ENCODE measurements around the gene SPSB2.

The SPSB2 gene

DNA sequence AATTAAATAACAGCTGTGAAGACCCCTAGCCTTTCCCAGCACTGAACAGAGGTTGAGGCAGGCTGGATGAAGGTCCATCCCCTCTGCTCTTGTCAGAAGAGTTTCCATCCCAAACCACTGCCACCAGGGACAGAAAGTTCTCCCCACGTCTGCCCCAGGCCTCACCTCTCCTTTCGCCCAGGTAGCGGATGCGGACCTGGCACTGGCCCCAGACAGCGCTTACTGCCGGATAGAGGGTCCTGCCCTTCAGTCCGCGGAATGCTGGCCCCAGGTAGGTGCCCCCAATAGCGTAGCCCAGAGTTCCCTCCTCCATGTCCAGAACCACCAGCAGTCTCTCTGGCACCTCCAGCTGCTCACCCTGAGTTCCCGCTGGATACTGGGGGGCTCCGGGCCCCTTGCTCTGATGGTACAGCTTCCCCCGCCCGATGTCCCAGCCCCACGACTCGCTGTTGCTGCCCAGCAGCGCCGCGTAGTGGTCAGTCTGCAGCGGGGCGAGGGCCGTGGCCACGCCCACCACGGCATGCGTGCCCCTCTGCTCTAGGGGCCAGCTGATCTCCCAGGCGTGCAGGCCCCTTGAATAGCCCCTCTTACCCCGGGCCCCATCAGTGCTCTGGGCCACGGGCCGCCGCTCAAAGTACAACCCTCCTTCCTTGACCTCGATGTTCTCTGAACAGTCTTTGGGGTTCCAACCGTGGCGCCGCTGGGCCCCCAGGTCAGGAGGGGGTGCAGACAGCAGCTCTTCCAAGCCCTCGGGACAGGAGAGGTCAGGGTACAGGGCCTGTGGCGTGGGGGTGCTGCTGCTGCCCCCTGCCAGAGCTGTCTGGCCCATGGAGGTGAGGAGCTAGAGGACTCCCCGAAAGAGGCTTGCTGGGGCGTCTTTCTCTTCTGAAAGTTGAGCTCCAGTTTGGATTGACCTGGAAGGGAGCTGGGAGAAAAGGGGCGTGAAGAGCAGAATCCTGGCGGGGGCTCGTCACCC, 742 bp downstream of the SPSB2 start:
- TF ChIP-seq POLR2AphosphoS5 (IDR thresholded peaks at IDR 0.05; ENCODE audit: low read depth, low read length) = peak; percentile 53; the same call in 1 of the 2 replicates
- no peak; the same call in 1 of the 2 replicates for TF ChIP-seq TAF1 (IDR thresholded peaks at IDR 0.05; ENCODE audit: borderline replicate concordance, insufficient read depth, low read length)
- peak; percentile 97 for TF ChIP-seq SIN3A (IDR thresholded peaks at IDR 0.05; ENCODE audit: borderline replicate concordance, insufficient read depth, low read length)

GRCh38 chr12:6871052-6871957, 1.8 kb downstream of the SPSB2 start:
- no peak for TF ChIP-seq SIN3A (IDR thresholded peaks at IDR 0.05; ENCODE audit: borderline replicate concordance, insufficient read depth, low read length)
- TF ChIP-seq POLR2AphosphoS5 (IDR thresholded peaks at IDR 0.05; ENCODE audit: low read depth, low read length) = peak; percentile 83
- no peak for TF ChIP-seq FOXP2 (optimal IDR thresholded peaks at IDR 0.05; ENCODE audit: borderline replicate concordance, extremely low read depth, extremely low read length, insufficient read depth)

DNA sequence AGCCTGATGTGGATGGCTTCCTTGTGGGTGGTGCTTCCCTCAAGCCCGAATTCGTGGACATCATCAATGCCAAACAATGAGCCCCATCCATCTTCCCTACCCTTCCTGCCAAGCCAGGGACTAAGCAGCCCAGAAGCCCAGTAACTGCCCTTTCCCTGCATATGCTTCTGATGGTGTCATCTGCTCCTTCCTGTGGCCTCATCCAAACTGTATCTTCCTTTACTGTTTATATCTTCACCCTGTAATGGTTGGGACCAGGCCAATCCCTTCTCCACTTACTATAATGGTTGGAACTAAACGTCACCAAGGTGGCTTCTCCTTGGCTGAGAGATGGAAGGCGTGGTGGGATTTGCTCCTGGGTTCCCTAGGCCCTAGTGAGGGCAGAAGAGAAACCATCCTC, 2.8 kb downstream of the SPSB2 start:
- TF ChIP-seq POLR2AphosphoS5 (IDR thresholded peaks at IDR 0.05; ENCODE audit: low read depth, low read length) = peak; percentile 50; the same call in 1 of the 2 replicates

DNA sequence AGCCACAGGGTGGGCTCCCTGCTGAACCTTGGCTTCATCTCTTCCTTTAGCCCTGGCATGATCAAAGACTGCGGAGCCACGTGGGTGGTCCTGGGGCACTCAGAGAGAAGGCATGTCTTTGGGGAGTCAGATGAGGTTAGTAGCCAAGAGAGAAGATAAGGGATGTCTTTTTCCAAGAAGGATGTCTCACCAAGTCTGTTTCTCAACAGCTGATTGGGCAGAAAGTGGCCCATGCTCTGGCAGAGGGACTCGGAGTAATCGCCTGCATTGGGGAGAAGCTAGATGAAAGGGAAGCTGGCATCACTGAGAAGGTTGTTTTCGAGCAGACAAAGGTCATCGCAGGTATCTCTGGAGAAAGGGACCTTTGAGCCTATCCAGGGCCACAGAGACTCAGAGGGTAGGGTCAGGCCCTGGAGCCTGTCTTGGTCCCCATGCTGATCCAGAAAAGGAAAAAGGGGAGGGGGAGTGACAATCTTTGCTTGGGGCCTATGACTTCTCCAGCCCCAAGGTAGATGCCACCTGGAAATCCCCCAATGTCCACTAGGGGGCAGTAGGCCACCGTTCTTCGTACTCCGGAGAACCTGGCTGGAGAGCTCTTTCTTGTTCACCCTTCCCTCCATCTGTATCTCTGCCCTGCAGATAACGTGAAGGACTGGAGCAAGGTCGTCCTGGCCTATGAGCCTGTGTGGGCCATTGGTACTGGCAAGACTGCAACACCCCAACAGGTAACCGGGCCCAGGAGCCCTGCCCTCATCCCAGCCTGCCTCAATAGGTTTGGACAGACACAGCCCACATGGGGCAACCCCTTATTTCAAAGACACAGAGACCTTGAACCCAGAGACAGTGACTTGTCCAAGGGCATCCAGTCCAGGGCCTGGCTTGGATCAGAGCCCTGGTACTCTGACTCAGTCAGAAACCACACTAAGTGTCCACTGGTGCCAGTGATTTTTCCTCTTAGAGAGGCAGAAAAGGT, 3.8 kb downstream of the SPSB2 start:
- no peak for TF ChIP-seq SIN3A (IDR thresholded peaks at IDR 0.05; ENCODE audit: borderline replicate concordance, insufficient read depth, low read length)
- TF ChIP-seq REST (IDR thresholded peaks at IDR 0.05; ENCODE audit: insufficient read depth in 1 of 2, low read depth in 2 of 2, low read length in 2 of 2) = no peak
- TF ChIP-seq FOXP2 (optimal IDR thresholded peaks at IDR 0.05; ENCODE audit: borderline replicate concordance, extremely low read depth, extremely low read length, insufficient read depth) = no peak
- TF ChIP-seq TAF1 (IDR thresholded peaks at IDR 0.05; ENCODE audit: borderline replicate concordance, insufficient read depth, low read length) = no peak
- TF ChIP-seq POLR2AphosphoS5 (IDR thresholded peaks at IDR 0.05; ENCODE audit: low read depth, low read length) = no peak

DNA sequence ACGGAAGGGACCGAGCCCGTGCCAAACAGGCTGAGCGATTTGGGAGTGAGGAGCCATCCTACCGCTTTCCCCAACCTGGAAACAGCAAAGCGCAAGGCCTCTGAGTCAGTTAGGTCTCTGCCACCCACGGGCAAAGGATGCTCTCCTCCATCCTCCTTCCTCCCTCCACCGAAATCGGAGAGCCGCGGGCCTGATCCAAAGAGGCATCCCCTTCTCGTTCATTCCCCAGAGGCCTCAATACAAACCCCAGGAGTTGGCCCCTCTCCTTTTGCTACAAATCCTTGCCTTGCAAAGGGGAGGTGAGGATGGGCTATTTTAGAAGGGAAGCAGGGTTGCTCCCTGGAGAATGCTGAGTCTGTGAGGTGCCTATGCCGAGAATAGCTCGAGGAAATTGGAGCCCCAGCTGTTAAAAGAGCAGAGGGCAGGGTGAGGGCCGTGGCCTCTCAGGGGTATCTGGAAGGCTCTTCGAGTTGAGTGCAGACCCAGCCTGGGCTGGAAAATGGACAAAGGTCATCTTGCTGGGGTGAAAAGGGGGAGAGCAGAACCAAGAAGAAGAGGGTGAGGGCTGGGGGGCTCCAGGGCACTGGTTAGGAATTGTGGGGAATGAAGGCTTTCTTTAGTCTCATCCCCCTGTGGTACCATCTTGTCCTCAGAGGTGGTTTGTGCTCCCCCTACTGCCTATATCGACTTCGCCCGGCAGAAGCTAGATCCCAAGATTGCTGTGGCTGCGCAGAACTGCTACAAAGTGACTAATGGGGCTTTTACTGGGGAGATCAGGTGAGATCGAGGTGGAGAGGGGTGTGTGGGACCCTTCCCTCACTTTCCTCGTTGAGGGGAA, 4.7 kb downstream of the SPSB2 start:
- TF ChIP-seq FOXP2 (optimal IDR thresholded peaks at IDR 0.05; ENCODE audit: borderline replicate concordance, extremely low read depth, extremely low read length, insufficient read depth) = no peak

DNA sequence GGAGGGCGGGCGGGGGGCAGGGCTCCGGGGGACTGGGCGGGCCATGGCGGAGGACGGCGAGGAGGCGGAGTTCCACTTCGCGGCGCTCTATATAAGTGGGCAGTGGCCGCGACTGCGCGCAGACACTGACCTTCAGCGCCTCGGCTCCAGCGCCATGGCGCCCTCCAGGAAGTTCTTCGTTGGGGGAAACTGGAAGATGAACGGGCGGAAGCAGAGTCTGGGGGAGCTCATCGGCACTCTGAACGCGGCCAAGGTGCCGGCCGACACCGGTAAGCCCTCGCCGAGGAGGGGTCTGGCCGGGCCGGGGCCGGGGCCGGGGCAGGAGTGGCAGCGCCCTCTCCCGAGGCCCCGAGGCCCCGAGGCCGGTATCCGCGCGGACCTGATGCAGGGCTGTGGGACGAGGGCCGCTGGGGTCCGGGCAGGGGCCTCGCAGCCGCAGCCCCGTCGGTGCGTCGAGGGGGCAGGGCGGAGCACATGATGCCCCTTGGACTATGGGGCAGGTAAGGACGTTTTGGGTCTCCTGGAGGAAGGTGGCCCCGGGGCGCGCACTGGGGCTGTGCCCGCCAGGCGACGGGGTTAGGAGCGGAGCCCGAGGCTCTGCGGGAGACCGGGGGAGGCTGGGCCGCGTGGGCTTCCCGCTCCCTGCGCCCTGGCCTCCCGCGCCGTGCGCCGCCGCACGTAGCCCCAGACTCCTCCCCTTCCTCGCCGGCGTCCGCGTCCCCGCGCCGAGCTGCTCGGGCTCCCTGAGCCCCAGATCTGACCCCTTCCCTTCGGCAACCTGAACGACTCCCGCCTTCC, 5.5 kb downstream of the SPSB2 start, which contains the start of gene TPI1:
TSS of gene TPI1 (plus strand) at position 119 of the 798 bp plus-strand sequence. CDS start at position 155, 36 bp downstream.
- TF ChIP-seq FOXP2 (optimal IDR thresholded peaks at IDR 0.05; ENCODE audit: borderline replicate concordance, extremely low read depth, extremely low read length, insufficient read depth) (no peak), SIN3A (IDR thresholded peaks at IDR 0.05; ENCODE audit: borderline replicate concordance, insufficient read depth, low read length) (peak; percentile 38; the same call in 1 of the 2 replicates), REST (IDR thresholded peaks at IDR 0.05; ENCODE audit: insufficient read depth in 1 of 2, low read depth in 2 of 2, low read length in 2 of 2) (peak; percentile 21 to 44; a peak in 1 of 4 replicates), POLR2AphosphoS5 (IDR thresholded peaks at IDR 0.05; ENCODE audit: low read depth, low read length) (peak; percentile 97), TAF1 (IDR thresholded peaks at IDR 0.05; ENCODE audit: borderline replicate concordance, insufficient read depth, low read length) (peak; percentile 96; the same call in 1 of the 2 replicates)
